K562 (cell line): ENCODE data around the gene TIMM22.

Experiments used
- ARHGAP35 ChIP-seq: fragments of 450-650 bp; IDR thresholded peaks from 2 replicates; pipeline ENCODE4 v1.6.1; 2018; ENCODE audit not compliant: partially characterized antibody
- CTCF ChIP-seq, 3 experiments: IDR thresholded peaks in 2 of 3; conservative IDR thresholded peaks in 1 of 3; 2 replicates each; pipeline ENCODE4 v1.5.1; 2011 to 2012; ENCODE audit warnings: low read length in 3 of 3, mild to moderate bottlenecking in 3 of 3, control low read depth in 2 of 3, improper control_type of control experiment in 1 of 3, inconsistent platforms in 1 of 3, low read depth in 1 of 3, mixed read lengths in 1 of 3, moderate library complexity in 1 of 3; ENCODE audit not compliant: insufficient read depth in 2 of 3
- FOXK2 ChIP-seq, 2 experiments: fragments of 450-650 bp; IDR thresholded peaks in 1 of 2; conservative IDR thresholded peaks in 1 of 2; 2 replicates each; pipeline ENCODE4 v1.6.1; 2016; ENCODE audit warnings: low read depth in 2 of 2, mild to moderate bottlenecking in 1 of 2
- FOXM1 ChIP-seq, 2 experiments: fragments of 450-650 bp in 1 of 2; sonication (generic) in 1 of 2; formaldehyde crosslinking in 1 of 2; IDR thresholded peaks; 2 replicates each; pipeline versions ENCODE4 v1.6.1 to v1.9.0; 2017 to 2022; ENCODE audit warnings: low read depth in 2 of 2, mild to moderate bottlenecking in 2 of 2, missing genetic modification reagents in 1 of 2, moderate library complexity in 1 of 2
- IFI16 ChIP-seq: fragments of 250-450 bp; sonication (Bioruptor Pico); IDR thresholded peaks from 2 replicates; pipeline ENCODE4 v2.1.2; 2022; ENCODE audit warnings: mild to moderate bottlenecking, inconsistent platforms
- SETDB1 ChIP-seq: IDR thresholded peaks from one replicate; pipeline ENCODE4 v1.6.1; 2012; ENCODE audit warnings: low read length, control low read depth, inconsistent platforms
- TF ChIP-seq, protein P1 (sequence below): sonication (generic); formaldehyde crosslinking; IDR thresholded peaks from 2 replicates; pipeline ENCODE4 v1.8.1; 2023; ENCODE audit warnings: mild to moderate bottlenecking, missing genetic modification reagents

- TF ChIP-seq CTCF (IDR thresholded peaks at IDR 0.05 in 2 of 3, conservative IDR thresholded peaks at IDR 0.05 in 1 of 3; ENCODE audit: insufficient read depth in 2 of 3, low read depth in 1 of 3, low read length in 3 of 3), result no peak
- TF ChIP-seq FOXM1 (IDR thresholded peaks at IDR 0.05; ENCODE audit: low read depth), result no peak
- TF ChIP-seq FOXM1 (CRISPR knock-in tag; IDR thresholded peaks at IDR 0.05; ENCODE audit: low read depth), result no peak
- TF ChIP-seq, protein P1, sequence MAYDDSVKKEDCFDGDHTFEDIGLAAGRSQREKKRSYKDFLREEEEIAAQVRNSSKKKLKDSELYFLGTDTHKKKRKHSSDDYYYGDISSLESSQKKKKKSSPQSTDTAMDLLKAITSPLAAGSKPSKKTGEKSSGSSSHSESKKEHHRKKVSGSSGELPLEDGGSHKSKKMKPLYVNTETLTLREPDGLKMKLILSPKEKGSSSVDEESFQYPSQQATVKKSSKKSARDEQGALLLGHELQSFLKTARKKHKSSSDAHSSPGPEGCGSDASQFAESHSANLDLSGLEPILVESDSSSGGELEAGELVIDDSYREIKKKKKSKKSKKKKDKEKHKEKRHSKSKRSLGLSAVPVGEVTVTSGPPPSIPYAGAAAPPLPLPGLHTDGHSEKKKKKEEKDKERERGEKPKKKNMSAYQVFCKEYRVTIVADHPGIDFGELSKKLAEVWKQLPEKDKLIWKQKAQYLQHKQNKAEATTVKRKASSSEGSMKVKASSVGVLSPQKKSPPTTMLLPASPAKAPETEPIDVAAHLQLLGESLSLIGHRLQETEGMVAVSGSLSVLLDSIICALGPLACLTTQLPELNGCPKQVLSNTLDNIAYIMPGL, result no peak
- TF ChIP-seq ARHGAP35, result no peak
- no peak for TF ChIP-seq SETDB1
- TF ChIP-seq FOXK2 (conservative IDR thresholded peaks at IDR 0.05 in 1 of 2, IDR thresholded peaks at IDR 0.05 in 1 of 2; ENCODE audit: low read depth in 2 of 2), result no peak
- no peak for TF ChIP-seq IFI16 (CRISPR knock-in tag)
These were observed 10.5 kb downstream of the TIMM22 start for GRCh38 chr17:1007310-1008007.
